Activated naive CD8-positive, alpha-beta T cell treated with anti-CD3 and anti-CD28 coated beads, Interleukin-2, amount 50 U/mL, for 24 hours (primary cell): ENCODE measurements around the gene SCIN.
"Not testable (repeated sequence)": the region's sequence is repeated elsewhere in the genome, so short reads cannot be mapped to it uniquely, and the experiment has no call there.

ENCODE experiments used
- ATAC-seq: fragments of 150-1000 bp; cut with Tn5 transposase; one replicate; pipeline ENCODE4 v1.10.0; 2021
- DNase-seq: peaks from one replicate; pipeline ENCODE4 v3.0.0; 2021
- H3K27ac Mint-ChIP-seq: one replicate; pipeline ENCODE4 v1.8.0; 2021; ENCODE audit warnings: mild to moderate bottlenecking, mixed read lengths
- H3K27me3 Mint-ChIP-seq: one replicate; pipeline ENCODE4 v1.8.0; 2021; ENCODE audit warnings: mixed read lengths
- H3K36me3 Mint-ChIP-seq: one replicate; pipeline ENCODE4 v1.8.0; 2021; ENCODE audit warnings: low read depth, mixed read lengths
- H3K4me1 Mint-ChIP-seq: one replicate; pipeline ENCODE4 v1.8.0; 2021; ENCODE audit warnings: mixed read lengths
- H3K4me3 Mint-ChIP-seq: one replicate; pipeline ENCODE4 v1.8.0; 2021; ENCODE audit warnings: mild to moderate bottlenecking, moderate library complexity, mixed read lengths
- H3K9me3 Mint-ChIP-seq: one replicate; pipeline ENCODE4 v1.8.0; 2021; ENCODE audit warnings: mixed read lengths

The SCIN gene

GRCh38 chr7:12642508-12642907, 72.0 kb downstream of the SCIN start:
- Mint-ChIP-seq H3K27me3 (no peaks in the 10 kb centered on the region), H3K4me1 (peaks cover 8% of the 10 kb centered on the region), H3K36me3 (no peaks in the 10 kb centered on the region), H3K9me3 (no peaks in the 10 kb centered on the region), H3K27ac (no peak overlapping the region), H3K4me3 (no peak overlapping the region)
- DNase-seq (no peak), ATAC-seq (no peak)

GRCh38 chr7:12643001-12643643, 72.6 kb downstream of the SCIN start:
- H3K4me3 Mint-ChIP-seq: no peak overlapping the region
- no peak for DNase-seq
- H3K36me3 Mint-ChIP-seq: no peaks in the 10 kb centered on the region
- H3K27ac Mint-ChIP-seq: no peak overlapping the region
- H3K4me1 Mint-ChIP-seq: peaks cover 5% of the 10 kb centered on the region
- no peak for ATAC-seq
- H3K27me3 Mint-ChIP-seq: no peaks in the 10 kb centered on the region
- H3K9me3 Mint-ChIP-seq: no peaks in the 10 kb centered on the region

GRCh38 chr7:12643644-12644043, 73.1 kb downstream of the SCIN start:
- no peaks in the 10 kb centered on the region for H3K36me3 Mint-ChIP-seq
- no peak for DNase-seq
- peaks cover 4% of the 10 kb centered on the region for H3K4me1 Mint-ChIP-seq
- H3K27ac Mint-ChIP-seq: no peak overlapping the region
- ATAC-seq: peak; percentile 51
- no peaks in the 10 kb centered on the region for H3K27me3 Mint-ChIP-seq
- H3K9me3 Mint-ChIP-seq: no peaks in the 10 kb centered on the region
- H3K4me3 Mint-ChIP-seq: no peak overlapping the region

- H3K4me1 Mint-ChIP-seq, ATAC-seq, H3K9me3 Mint-ChIP-seq, DNase-seq, H3K27ac Mint-ChIP-seq, H3K4me3 Mint-ChIP-seq, H3K36me3 Mint-ChIP-seq, H3K27me3 Mint-ChIP-seq: not testable (repeated sequence)
Measured at GRCh38 chr7:12645212-12645611, 74.7 kb downstream of the SCIN start.

- ATAC-seq (no peak), DNase-seq (no peak)
- Mint-ChIP-seq H3K36me3 (no peaks in the 10 kb centered on the region), H3K9me3 (no peaks in the 10 kb centered on the region), H3K4me3 (no peak overlapping the region), H3K27ac (no peak overlapping the region), H3K4me1 (no peaks in the 10 kb centered on the region), H3K27me3 (no peaks in the 10 kb centered on the region)
Measured at GRCh38 chr7:12646139-12646538, 75.6 kb downstream of the SCIN start.

GRCh38 chr7:12647364-12648219, 77.1 kb downstream of the SCIN start:
- no peak overlapping the region for H3K4me3 Mint-ChIP-seq
- no peaks in the 10 kb centered on the region for H3K27me3 Mint-ChIP-seq
- no peaks in the 10 kb centered on the region for H3K36me3 Mint-ChIP-seq
- no peaks in the 10 kb centered on the region for H3K4me1 Mint-ChIP-seq
- no peaks in the 10 kb centered on the region for H3K9me3 Mint-ChIP-seq
- H3K27ac Mint-ChIP-seq: no peak overlapping the region
- no peak for ATAC-seq
- no peak for DNase-seq

- Mint-ChIP-seq H3K4me1 (no peaks in the 10 kb centered on the region), H3K9me3 (no peaks in the 10 kb centered on the region), H3K4me3 (no peak overlapping the region), H3K27ac (no peak overlapping the region), H3K27me3 (no peaks in the 10 kb centered on the region), H3K36me3 (no peaks in the 10 kb centered on the region)
- ATAC-seq (no peak), DNase-seq (no peak)
Measured at GRCh38 chr7:12648704-12649261, 78.3 kb downstream of the SCIN start.

GRCh38 chr7:12649348-12649747, 78.8 kb downstream of the SCIN start:
- Mint-ChIP-seq H3K4me3 (no peak overlapping the region), H3K27me3 (no peaks in the 10 kb centered on the region), H3K4me1 (no peaks in the 10 kb centered on the region), H3K9me3 (no peaks in the 10 kb centered on the region), H3K36me3 (no peaks in the 10 kb centered on the region), H3K27ac (no peak overlapping the region)
- no peak for DNase-seq
- ATAC-seq: no peak

- no peak for DNase-seq
- Mint-ChIP-seq H3K4me1 (no peaks in the 10 kb centered on the region), H3K27ac (no peak overlapping the region), H3K27me3 (no peaks in the 10 kb centered on the region), H3K36me3 (no peaks in the 10 kb centered on the region), H3K4me3 (no peak overlapping the region), H3K9me3 (no peaks in the 10 kb centered on the region)
- ATAC-seq: no peak
Measured at GRCh38 chr7:12650080-12650479, 79.6 kb downstream of the SCIN start.

GRCh38 chr7:12653110-12653509, 82.6 kb downstream of the SCIN start:
- no peak overlapping the region for H3K27ac Mint-ChIP-seq
- no peaks in the 10 kb centered on the region for H3K4me1 Mint-ChIP-seq
- ATAC-seq (no peak), DNase-seq (no peak)
- no peak overlapping the region for H3K4me3 Mint-ChIP-seq
- no peaks in the 10 kb centered on the region for H3K27me3 Mint-ChIP-seq
- H3K36me3 Mint-ChIP-seq: no peaks in the 10 kb centered on the region
- H3K9me3 Mint-ChIP-seq: no peaks in the 10 kb centered on the region

GRCh38 chr7:12653518-12653917, 83.0 kb downstream of the SCIN start:
- DNase-seq (no peak), ATAC-seq (no peak)
- H3K4me1 Mint-ChIP-seq: no peaks in the 10 kb centered on the region
- no peak overlapping the region for H3K27ac Mint-ChIP-seq
- H3K4me3 Mint-ChIP-seq: no peak overlapping the region
- no peaks in the 10 kb centered on the region for H3K36me3 Mint-ChIP-seq
- no peaks in the 10 kb centered on the region for H3K27me3 Mint-ChIP-seq
- H3K9me3 Mint-ChIP-seq: no peaks in the 10 kb centered on the region

- DNase-seq (no peak), ATAC-seq (no peak)
- Mint-ChIP-seq H3K27me3 (peaks cover 2% of the 10 kb centered on the region), H3K9me3 (no peaks in the 10 kb centered on the region), H3K27ac (no peak overlapping the region), H3K4me1 (no peaks in the 10 kb centered on the region), H3K36me3 (no peaks in the 10 kb centered on the region), H3K4me3 (no peak overlapping the region)
Measured at GRCh38 chr7:12655161-12655560, 84.6 kb downstream of the SCIN start.

GRCh38 chr7:12660423-12660822, 89.9 kb downstream of the SCIN start:
- H3K27ac Mint-ChIP-seq, DNase-seq, H3K4me1 Mint-ChIP-seq, H3K4me3 Mint-ChIP-seq, H3K36me3 Mint-ChIP-seq, ATAC-seq, H3K27me3 Mint-ChIP-seq, H3K9me3 Mint-ChIP-seq: not testable (repeated sequence)

GRCh38 chr7:12660986-12661385, 90.5 kb downstream of the SCIN start:
- not testable (repeated sequence) for H3K9me3 Mint-ChIP-seq

GRCh38 chr7:12661581-12661980, 91.1 kb downstream of the SCIN start:
- Mint-ChIP-seq H3K27me3 (peaks cover 2% of the 10 kb centered on the region), H3K4me3 (no peak overlapping the region), H3K36me3 (no peaks in the 10 kb centered on the region), H3K4me1 (no peaks in the 10 kb centered on the region), H3K9me3 (no peaks in the 10 kb centered on the region), H3K27ac (no peak overlapping the region)
- DNase-seq (no peak), ATAC-seq (no peak)

More at GRCh38 chr7:12660986-12661385, 90.5 kb downstream of the SCIN start:
- not testable (repeated sequence) for H3K27me3 Mint-ChIP-seq, H3K27ac Mint-ChIP-seq, ATAC-seq, H3K4me3 Mint-ChIP-seq, H3K36me3 Mint-ChIP-seq, DNase-seq, H3K4me1 Mint-ChIP-seq
